ENCODE results near the gene ACTR3.

The ACTR3 gene

DNA sequence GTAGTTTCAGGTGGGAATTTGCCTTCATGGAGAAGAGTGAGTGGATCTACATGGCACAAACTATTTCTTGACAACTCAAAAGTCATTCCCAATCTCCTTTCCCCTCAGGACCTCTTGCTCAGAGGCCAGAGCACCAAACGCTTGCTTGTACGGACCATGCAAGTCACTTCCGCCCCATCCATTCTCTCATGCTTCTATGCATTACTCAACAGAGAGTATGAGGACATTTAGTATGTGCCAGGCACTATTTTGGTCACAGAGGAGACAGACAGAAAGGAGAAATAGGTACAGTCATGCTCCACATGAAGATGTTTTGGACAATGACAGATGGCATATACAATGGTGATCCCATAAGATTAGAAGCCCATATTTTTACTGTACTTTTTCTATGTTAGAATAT is 117.5 kb downstream of the ACTR3 start:
- TF ChIP-seq, protein P1, sequence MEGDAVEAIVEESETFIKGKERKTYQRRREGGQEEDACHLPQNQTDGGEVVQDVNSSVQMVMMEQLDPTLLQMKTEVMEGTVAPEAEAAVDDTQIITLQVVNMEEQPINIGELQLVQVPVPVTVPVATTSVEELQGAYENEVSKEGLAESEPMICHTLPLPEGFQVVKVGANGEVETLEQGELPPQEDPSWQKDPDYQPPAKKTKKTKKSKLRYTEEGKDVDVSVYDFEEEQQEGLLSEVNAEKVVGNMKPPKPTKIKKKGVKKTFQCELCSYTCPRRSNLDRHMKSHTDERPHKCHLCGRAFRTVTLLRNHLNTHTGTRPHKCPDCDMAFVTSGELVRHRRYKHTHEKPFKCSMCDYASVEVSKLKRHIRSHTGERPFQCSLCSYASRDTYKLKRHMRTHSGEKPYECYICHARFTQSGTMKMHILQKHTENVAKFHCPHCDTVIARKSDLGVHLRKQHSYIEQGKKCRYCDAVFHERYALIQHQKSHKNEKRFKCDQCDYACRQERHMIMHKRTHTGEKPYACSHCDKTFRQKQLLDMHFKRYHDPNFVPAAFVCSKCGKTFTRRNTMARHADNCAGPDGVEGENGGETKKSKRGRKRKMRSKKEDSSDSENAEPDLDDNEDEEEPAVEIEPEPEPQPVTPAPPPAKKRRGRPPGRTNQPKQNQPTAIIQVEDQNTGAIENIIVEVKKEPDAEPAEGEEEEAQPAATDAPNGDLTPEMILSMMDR (IDR thresholded peaks at IDR 0.05; ENCODE audit: low read depth, low read length), result no peak
- no peak for DNase-seq (ENCODE audit: extremely low read depth, low read depth)

DNA sequence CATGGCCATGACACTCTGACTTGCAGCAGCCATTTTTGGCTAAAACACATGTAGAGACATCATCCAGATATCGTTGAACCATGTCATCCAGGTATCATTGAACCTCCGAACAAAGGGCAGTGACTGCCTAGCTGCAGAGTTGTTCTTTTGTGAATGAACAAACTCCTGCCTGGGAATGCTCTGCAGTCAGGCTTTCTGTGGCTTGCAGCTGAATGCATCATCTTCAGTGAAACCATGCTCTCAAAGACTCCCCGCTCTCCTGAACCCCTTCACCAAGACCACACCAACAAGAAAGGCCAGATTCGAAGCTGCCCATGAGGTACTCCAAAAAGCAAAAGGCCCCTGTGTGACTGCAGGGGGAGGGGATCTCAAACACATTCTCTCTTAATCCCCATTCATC is 118.8 kb downstream of the ACTR3 start:
- DNase-seq (ENCODE audit: extremely low read depth, low read depth), result no peak
- TF ChIP-seq, protein P1 (IDR thresholded peaks at IDR 0.05; ENCODE audit: low read depth, low read length), result no peak

DNA sequence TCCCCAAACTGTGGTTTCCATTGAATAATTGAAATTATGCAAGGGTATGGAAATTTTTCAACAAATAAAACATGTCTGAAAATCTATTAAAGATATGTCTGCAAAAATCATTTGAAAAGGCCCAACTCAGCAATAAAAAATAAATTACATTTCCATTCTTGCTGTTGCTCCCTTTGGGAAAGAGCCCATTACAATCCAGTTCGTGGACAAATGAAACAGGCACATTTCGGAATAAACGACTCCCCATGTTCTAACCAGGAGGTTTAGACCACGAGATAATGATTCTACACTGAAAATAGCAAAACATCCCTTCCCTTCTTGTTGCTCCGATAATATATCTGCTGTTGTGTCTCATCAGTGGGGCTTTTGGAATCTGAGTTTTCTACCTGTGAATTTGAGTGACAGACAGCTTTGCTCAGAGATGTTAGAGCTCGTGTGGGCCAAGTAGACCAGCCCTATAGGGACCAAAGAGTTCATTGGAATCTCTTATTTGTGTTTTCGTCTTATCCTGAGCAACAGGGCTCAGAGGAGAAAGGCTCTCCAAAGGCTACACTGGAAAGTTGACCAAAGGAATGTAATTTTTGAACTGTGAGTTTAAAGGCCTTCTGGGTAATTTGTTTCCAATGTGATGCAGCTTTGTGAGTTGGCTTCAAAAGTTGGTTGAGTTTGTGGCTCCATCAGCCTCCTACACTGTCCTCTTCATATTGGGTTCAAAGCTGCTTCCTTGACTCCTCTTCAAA is 119.5 kb downstream of the ACTR3 start:
- TF ChIP-seq, protein P1 (IDR thresholded peaks at IDR 0.05; ENCODE audit: low read depth, low read length), result no peak

DNA sequence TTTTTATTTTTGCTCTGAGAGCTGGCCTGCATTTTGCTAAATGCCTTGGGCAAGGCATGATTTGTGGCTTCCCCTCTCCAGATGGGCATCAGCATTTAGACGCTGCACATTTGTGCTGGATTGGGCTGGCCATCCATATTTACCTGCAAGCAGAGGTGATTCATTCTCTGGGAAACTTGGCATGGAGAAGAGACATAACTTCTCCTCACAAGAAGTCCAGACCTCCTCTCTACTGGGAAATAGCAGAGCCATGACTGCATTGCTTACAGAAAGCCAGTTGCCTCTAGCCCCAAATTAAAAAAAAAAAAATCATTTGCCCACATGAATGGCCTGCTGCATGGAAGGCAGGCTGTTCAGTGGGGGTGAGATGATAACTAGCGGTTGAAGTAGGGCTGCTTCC is 120.1 kb downstream of the ACTR3 start:
- DNase-seq (ENCODE audit: extremely low read depth, low read depth), result no peak
- TF ChIP-seq, protein P1 (IDR thresholded peaks at IDR 0.05; ENCODE audit: low read depth, low read length), result no peak

More for the DNA sequence above, 119.5 kb downstream of the ACTR3 start:
- DNase-seq (ENCODE audit: extremely low read depth, low read depth), result no peak

DNA sequence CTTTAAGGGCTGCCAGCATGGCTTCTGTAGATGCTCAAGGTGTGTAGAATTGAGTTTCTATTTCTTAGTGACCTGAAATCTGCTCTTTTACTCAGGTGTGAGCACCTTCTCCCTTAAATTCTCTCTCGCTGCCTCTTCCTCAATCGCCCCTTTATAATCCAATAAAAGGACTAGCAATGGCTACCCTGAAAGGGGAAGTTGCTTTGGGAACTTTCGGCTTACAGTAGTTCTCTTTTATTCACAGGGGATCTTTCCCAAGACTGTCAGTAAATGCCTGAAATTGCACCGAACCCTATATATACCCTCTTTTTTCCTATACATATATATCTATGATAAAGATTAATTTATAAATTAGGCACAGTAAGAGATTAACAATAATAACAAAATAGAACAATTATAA is 121.8 kb downstream of the ACTR3 start:
- no peak for DNase-seq (ENCODE audit: extremely low read depth, low read depth)

More for the DNA sequence above, 121.8 kb downstream of the ACTR3 start:
- TF ChIP-seq, protein P1 (IDR thresholded peaks at IDR 0.05; ENCODE audit: low read depth, low read length), result no peak
